GM18867 (cell line): Measurements from ENCODE around the gene SERPINA5.
"Not testable (repeated sequence)": the region's sequence is repeated elsewhere in the genome, so short reads cannot be mapped to it uniquely, and the experiment has no call there.

Experiments
- ATAC-seq: cut with Tn5 transposase; IDR thresholded peaks from one replicate; pipeline ENCODE4 v1.9.1; 2021; ENCODE audit warnings: mild to moderate bottlenecking, moderate library complexity; ENCODE audit not compliant: unreplicated experiment

Gene SERPINA5

GRCh38 chr14:94621358-94622134 is 40.3 kb downstream of the SERPINA5 start:
- ATAC-seq, result no peak

- ATAC-seq, result no peak
Measured at GRCh38 chr14:94622653-94623421, 41.6 kb downstream of the SERPINA5 start.

GRCh38 chr14:94623422-94623809 is 42.2 kb downstream of the SERPINA5 start:
- ATAC-seq, result no peak

GRCh38 chr14:94623856-94624499 is 42.8 kb downstream of the SERPINA5 start:
- ATAC-seq, result no peak

DNA sequence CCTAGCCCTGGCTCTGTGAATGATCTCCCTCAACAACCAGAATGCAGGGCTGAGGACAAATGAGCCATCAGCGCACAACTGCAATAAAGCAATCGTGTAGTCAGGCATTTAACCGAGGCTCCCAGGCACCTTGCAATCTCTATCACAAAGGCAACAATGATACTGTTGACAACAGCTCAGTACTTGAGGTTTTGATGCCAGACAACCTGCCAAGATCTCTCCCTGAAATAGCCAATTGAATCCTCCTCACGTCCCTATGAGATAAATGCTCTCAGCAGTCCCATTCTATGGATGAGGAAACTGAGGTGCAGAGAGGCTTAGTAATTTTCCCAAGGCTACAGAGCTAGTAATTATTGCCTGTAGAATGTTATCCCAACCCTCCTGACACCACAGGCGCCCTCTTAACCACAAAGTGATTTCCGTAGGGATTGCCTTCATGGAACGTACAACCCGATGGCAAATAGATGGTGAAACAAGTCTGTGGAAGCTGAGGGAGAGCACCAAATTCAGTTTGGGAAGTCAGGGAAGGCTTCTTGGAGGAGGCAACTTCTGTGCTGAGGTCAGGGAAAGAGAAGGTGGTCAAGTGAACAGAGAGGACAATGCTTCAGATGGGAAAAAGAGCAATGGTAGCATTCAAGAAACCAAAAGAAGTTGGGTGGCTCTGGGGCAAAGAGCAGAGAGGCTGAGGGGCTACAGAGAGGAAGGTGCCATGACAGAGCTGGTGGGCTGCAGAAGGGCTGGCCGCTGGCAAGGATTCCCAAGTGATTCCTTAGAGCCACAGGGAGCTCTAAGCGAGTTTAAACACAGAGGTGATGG is 43.5 kb downstream of the SERPINA5 start:
- ATAC-seq, result no peak

GRCh38 chr14:94625353-94625635 is 44.1 kb downstream of the SERPINA5 start:
- no peak for ATAC-seq

DNA sequence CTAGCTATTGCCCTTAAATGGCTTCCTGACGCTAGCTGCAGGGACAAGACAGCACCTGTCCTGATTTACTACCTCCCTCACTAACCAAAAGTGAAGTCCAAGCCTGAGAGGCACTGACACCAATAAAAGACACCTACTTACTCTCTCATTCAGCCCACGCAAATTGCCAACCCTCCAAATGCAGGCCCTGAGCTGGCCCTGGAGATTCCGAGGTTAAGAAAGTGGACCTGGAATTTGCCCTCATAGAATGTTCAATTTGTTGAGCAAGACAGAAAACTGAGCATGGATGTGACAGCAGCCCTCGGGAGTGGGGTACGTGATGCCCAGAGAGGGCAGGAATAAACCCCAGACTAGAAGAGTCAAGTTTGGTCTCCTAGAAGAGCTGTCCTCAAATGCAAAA is 47.4 kb downstream of the SERPINA5 start:
- ATAC-seq, result no peak

- ATAC-seq, result no peak
Measured at GRCh38 chr14:94630396-94630795, 49.2 kb downstream of the SERPINA5 start.

- ATAC-seq, result no peak
Measured at GRCh38 chr14:94631050-94631449, 49.8 kb downstream of the SERPINA5 start.

GRCh38 chr14:94631536-94632304 is 50.5 kb downstream of the SERPINA5 start:
- no peak for ATAC-seq

DNA sequence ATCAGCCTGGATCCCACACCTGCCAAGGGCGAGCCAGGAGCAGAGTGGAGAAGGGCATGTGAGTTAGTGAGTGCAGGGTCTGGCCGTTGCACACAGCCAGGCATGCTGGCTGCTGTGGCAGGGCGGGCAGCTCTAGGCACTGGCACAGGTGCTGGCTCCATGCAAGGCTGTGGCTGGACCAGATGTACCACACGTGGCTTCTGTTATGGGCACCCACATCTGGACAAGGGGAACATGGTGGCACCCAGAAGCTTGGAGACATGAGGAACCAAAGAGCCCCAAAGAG is 51.0 kb downstream of the SERPINA5 start:
- ATAC-seq, result no peak

- no peak for ATAC-seq
Measured at GRCh38 chr14:94633121-94633520, 51.9 kb downstream of the SERPINA5 start.

DNA sequence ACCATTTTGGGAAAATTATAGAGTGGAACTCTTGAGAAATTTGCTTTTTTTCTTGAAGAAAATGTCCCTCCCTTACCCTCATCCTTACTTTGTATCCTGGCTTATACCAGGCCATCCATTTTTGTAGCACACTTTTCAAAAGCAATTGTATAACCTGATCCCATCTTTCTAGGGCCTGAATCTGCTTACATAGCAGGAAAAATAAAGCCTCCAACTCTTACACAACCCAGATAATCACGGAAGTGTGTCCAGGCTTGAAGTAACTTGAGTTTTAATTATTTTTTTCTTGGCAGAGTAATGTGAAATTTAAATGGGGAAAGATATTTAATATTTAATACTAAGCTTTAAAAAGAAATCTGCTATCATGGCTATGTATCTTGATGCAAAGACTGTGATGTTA is 53.9 kb downstream of the SERPINA5 start:
- ATAC-seq, result no peak

DNA sequence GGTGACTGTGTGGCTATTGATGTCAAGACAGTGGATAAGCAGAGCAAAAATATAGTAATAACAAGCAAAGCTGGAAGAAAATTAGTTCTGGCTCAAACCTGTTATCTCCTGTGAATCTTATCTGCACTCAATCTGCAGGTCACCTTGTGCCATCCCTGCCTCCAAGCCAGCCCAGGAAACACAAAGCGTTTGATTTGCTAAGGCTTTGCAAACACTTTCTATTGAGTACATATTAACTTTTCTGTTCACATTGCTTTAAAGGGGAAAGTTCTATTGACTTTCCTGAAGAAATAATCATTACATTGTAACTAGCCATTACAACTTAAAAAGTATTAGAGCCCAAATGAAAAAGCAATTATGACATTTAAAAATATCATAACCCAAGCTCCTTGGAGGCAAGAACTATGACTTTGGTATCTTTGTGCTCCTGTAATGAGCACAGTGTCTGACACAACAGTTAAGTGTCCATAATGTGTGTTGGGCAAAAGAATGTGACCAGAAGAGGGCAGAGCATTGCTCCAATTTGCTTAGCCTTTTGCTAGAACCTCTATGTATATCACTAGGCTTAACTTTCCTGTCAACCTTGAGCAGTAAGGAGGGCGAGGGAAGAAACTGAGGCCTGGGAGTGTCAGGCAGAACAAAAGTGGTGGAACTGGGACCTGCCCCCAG is 55.7 kb downstream of the SERPINA5 start:
- no peak for ATAC-seq

DNA sequence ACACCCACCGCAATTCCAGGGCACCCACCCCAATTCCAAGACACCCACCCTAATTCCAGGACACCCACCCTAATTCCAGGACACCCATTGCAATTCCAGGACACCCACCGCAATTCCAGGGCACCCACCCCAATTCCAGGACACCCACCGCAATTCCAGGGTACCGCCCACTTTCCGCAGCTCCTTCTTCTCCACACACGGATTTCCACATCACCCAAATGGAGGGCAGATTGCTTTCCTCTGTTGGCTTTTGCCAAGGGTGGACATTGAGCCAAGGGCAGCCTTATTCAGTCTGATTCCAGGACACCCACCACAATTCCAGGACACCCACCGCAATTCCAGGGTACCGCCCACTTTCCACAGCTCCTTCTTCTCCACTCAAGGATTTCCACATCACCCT is 56.6 kb downstream of the SERPINA5 start:
- not testable (repeated sequence) for ATAC-seq

DNA sequence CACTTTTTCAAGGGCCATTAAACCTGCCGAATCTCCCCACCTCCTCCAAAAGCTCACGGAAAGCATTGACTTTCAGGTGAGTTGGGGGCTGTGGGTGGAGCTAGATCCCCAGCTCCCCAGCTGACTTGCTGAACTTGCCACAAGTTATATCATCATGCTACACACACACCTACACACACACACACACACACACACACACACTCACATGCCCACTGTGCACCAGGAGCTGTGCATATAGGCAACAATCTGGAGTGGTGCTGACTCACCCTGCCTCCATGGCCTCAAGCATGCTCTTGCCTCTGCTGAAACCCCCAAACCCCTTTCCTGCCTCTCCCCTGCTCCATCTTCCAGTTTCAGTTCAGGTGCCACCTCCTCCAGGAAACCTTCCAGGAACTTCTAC is 57.1 kb downstream of the SERPINA5 start:
- ATAC-seq, result no peak

DNA sequence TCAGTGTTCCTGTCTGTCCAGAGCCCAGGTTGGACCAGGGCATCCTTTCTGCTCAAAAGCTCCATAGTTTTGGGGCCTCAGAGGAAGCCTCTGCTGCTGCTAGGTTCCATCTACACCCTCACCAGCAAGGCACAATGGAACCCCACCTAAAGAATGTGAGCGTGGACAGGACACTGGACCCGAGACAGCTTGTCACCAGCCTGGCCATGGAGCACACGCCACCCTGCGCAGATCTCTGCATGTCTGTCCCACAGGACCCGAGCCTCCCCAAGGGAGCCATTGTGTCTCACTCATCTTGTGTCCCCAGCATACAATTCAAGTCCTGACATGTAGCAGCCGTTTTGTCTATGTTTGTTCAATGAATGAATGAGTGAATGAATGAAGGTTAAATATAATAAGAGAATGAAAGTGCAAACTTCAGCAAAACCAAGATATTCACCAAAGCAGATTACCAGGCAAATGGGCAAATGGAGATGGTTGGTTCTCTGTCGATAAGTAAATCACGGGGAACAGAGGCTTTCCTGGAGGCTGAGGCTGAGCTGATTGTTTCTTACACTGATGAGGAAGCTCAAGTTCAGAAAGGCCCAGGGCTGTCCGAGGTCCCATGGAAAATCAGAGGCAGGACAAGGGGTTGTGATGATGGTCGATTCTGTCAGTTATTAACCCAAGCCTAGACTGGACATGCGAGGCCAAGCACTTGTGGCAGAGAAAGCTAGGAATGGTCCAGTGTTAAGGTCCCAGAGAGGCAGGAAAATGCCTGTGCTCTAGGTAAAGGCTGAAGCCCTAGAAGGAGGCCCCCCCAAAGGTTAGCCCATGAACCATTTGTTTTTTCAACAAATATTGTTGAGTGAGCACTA is 58.0 kb downstream of the SERPINA5 start:
- no peak for ATAC-seq

- ATAC-seq, result no peak
Measured at GRCh38 chr14:94640721-94641631, 59.8 kb downstream of the SERPINA5 start.
